ENCODE results near the gene EPHB3.
"Not testable (repeated sequence)": the region's sequence is repeated elsewhere in the genome, so short reads cannot be mapped to it uniquely, and the experiment has no call there.

The EPHB3 gene

DNA sequence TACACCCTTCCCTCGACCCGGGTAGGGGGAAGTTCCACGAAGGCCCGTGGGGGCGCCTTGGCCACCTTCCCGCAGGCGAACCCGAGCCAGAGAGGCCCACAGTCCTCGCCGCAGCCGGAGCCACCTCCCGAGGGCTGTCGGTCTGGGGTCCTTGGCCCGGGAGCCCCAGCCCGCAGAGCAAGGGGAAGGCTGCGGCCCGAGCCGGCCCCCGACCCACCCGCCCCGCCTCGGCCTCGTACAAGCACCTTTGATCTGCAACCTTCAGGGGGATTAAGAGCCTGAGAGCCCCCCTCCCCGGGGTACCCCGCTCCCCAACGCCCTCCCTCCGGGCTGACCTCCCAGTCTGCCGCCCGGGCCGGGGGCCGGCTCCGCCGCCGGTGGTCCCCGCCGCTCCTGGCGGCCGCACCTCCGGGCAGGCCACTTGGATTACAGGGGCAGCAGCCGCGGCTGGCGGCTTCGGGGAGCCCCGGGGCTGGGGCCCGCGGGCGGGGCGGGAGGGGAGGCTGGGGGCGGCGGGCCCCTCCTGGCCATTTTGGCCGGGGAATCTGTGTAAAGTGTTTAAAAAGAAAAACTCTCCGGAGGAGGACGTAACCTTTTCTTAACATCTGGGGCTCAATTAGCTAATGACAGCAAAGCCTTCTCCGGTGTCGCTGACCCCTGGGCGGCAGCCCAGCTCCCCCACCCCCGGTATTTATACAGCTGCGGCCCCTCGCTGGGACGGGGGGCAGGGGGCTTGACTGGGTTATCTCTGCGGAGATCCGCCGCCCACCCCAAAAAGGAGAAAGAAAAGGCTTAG lies 40.2 kb downstream of the EPHB3 start:
- DNase-seq, result no peak

DNA sequence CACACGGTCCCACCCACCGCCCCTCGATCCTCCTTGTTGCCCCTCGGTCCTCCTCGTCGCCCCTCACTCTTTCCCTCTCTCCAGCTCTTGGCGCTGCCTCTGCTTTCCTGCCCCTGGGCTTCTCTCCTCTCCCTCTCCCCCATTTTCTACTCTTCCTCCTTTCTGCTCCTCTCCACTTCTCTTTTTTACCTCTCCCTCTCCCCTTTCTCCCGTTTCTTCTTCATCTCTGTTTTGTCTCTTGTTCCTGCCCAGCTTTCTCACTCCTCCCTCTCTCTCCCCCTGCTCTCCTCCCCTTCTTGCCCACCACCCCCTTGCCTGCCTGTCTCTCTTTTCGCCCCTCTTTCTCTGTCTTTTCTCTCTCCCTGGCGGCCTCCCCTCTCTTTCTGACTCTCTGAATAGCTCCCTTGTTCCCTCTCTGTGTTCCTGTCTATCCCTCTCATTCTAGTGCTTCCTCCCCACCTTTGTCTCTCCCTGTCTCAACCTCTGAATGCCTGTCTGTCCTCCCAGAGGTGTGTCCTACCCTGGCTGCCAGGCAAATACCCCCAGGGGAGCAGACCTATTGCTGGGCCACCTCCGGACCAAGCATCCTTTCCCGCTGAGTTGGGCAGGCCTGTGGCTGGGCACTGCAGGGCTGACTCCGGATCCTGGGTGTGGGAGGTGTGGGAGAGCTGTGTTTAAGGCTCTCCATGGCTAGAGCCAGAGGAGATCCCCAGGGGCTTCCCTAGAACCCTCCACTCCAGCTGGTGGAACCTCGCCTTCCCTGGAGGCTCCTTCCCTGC lies 41.0 kb downstream of the EPHB3 start:
- no peak for DNase-seq

DNA sequence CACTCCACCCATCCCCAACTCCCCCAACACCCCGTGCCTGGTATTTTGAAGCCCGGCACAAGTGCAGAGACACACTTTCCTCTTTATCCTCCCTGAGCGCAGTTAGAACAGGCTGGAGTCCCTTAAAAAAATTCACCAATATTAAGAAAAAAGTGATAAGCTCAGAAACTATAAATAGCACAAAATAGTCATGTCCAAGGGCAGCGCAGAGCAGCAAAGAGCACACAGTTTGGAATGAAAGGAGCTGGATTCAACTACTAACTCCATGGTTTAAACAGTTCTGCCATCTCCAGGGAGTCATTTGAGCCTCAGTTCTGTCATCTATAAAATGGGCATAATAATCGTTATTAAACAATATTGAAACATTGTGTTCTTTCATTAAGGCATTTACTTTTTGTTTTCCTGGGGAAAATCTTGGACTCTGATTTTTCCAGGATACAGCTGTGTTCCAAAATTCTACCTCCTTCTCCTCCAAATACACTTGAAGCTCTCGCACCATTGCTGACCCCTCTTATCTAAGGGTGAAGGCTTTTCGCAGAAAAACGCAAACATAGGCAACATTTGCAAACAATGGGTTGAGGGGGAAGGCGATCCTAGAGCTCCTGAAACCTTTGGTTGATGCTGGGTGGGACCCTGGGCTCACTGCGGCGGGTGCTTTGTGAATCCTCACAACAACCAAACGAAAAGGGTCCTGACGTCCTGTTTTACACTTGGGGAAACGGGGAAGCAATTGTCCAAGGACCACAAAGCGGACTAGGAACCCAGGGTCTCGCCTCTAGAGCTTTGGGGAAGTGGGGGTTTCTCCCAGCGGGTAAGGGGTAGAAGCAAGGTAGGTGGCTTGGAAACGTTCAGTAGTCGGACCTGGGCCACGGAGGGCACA lies 41.8 kb downstream of the EPHB3 start:
- no peak for DNase-seq

DNA sequence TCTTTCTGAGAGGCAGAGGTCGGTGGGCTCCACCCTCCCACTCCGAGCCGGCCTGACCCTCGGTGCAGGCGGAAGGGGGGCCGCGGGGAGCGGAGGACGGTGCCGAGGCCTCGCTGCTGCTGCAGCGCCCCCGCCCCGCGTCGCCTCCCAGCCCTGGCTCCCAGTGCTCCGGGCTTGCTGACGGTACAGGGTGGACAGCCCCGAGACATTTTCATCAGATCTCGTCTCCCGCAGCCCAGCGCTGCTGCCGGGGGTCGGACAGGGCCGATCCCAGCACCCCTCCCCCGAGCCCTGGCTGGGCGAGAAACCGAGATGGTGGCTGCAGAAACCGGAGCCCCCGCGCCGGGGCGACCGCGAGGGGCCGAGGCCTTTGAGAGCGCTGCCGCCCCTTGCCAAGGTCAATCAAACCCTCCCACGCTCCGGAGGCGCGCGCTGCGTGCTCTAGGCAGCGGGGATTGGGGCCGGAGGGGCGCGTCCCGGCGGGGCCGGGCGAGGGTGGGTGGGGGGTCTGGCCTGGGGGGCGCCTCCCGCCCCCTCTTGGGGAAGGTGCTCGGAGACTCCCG lies 42.5 kb downstream of the EPHB3 start:
- DNase-seq, result no peak

DNA sequence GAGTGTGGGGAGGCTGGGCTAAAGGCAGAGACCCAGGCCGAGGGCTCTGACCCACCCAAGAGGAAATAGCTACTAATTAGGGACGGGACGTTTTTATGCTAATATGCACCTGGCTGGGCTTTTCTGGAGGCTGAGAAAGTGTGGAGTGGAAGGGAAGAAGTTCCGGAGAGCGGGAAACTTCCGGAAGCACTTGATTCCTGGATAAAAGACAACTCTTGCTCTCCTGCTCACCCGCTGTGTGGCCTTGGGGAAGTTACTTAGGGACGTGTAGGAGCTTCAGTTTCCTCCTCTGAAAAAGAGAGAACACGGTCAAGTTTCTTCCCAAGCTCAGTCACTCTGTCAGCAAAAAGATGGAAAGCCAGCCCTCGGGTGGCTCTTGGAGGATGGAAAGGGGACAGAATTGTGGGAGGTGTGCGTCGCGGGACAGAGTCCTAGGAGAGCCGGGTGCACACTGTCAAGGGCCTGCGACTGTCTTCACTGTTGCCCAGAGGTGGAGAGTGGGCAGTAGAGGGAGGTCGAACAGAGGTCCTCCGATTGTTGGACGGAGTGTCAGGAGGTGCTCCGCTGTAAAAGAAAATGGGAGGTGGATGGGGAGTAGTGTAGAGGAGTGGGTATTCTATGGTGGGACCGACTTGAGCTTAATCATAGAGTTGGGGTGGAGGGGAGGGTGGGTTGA lies 43.2 kb downstream of the EPHB3 start:
- no peak for DNase-seq

DNA sequence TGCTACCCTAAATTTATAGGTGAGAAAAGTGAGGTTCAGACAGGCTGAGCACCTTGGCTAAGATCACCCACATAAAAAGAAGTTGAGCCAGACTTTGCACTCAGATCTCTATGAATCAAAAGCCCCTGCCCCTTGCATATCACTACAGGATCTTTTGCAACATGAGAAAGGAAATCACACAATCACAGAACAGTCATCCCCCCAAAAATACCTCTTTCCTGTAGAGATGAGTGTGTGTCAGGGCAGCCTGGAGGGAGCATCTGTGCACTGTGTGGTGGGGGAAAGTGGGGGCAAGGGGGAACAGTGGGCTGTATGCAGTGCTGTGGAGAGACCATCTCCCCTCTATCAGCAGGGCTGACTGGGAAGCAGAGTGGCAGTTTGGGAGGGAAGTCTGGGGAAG lies 46.6 kb downstream of the EPHB3 start:
- DNase-seq, result no peak

DNA sequence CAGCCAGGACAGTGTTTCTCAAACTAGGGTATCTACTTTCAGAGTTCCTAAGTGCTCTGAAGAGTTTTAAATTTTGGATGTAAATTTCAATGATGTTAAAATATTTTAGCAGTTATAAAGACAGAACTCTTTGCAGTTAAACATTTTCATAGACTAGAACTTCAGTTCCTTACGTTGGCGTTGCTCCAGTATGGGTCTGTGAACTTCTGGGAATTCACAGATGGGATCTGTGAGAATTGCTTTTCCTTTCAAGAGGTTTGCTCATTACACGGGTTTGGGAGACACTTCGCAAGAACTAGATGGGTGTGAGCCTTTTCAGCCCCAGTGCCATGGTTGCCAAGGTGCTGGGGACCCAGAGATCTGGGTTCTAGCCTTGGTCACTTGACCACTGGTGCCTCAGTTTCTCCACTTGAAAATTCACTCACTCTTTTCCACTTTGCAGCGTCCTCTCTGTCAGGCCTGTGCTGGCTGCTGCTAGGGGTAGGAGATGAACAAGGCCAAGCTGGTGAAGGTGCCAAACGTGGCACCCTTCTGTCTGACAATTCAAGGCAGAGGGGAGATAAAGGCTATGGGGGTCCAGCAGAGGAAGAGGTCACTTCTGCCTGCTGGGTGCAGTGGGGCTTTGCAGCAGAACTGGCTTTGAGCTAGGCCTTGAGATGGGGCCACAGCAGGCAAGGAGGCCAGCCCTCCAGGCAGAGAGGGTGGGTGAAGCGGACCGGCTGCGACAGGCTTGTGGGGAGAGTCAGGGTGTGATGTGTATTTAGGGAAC lies 48.1 kb downstream of the EPHB3 start:
- no peak for DNase-seq

DNA sequence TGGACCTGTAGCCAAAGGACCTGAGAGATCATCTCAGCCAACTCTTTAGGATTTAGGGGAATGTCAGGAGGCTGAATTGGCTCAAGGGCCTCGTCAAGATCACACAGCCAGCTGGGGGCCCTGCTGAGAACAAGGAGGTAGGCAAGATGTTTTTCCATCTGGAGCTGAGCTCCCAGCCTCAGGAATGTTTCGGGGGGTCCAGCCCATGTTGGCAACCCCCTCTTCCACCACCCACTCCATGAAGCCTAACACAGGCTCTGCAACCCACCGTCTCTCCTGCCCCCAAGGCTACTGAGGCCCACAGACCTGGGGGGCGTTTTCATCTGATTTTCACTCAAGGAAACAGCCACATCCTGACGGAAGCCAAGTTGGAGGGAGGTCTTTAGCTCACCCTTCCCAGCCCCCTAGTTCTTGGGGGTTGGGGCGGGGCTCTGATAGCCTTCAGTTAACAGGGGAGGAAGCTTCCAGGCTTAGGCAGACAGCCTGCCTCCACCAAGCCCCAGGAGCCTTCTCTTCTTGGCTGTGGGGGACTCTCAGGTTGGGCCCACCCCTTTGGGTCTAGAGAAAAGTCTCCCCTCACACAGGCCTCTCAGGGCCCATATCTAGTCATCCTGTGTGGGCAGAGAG lies 48.8 kb downstream of the EPHB3 start:
- DNase-seq, result no peak

DNA sequence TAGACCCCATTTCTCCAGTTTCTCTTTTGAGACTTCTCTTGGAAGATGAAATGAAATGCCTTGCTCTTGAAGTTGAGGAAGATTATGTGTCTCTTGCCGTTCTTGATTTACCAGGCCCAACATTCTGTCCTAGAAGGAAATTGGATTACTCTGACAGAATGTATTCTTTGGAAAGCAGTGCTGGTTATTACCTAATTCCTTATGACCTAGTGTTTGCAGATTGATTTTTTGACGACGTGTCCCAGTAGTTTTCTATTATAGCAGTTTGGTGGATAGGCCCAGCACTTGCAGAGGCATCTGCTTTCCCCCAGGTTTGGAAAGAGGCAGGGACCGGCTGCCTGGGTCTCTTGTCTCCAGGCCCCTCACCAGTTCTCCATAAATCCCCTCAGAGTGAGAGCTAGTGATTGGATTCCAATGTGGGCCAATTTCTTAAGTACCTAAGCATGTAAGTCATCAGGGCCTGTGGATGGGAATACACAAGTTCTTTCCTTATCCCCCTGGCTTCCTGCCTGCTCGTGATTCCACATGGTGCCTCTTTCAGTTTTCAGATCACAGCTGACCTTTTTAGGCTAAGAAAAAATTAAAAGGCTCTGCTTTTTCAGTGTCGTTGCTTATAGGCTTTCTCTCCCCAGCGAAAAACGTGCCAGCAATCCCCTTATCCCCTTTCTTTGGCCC lies 50.2 kb downstream of the EPHB3 start:
- no peak for DNase-seq

DNA sequence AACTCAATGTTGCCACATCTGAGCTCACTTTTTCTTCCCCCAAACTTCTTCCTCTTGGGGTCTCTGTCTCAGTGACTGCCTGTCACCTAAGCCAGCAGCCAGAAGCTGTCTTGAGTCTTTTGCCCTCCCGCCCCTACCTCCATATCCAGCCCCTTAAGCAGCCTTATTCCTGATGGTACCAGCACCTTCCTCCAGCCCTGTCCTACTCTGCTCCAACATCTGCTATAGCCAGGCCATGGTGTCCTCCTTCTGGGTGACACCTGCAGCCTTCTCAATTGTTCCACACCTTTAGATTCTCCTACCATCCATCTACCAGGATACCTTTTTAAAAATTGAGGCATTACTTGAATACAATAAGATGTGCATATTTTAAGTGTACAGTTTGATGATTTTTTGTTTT lies 53.8 kb downstream of the EPHB3 start:
- DNase-seq, result no peak

DNA sequence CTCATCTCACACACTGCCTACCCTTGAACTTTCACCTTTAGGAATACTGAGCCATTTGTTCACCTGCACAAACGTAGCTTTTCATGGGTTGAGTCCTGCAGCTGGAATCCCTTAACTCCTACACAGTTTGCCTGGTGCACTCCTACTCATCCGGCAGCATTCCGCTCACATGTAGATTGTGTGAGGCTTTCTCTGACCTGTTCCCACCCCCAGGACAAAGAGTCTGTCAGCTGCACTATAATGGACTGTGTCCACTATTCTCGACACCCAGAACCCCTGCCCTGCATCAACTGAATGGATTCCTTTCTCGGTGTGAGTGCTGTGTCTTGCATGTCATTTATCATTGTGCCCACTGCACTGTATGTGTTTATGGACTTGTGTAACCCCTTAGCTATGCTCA lies 54.9 kb downstream of the EPHB3 start:
- no peak for DNase-seq

DNA sequence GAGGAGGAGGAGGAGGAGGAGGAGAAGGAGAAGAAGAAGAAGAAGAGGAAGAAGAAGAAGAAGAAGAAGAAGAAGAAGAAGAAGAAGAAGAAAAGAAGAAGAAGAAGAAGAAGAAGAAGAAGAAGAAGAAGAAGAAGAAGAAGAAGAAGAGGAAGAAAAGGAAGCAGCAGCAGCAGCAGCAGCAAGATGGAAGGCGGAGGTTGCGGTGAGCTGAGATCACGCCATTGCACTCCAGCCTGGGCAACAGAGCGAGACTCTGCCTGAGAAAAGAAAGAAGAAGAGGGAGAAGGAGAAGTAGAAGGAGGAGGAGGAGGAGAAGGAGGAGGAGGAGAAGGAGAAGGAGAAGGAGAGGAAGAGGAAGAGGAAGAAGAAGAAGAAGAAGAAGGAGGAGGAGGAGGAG lies 55.7 kb downstream of the EPHB3 start:
- not testable (repeated sequence) for DNase-seq

DNA sequence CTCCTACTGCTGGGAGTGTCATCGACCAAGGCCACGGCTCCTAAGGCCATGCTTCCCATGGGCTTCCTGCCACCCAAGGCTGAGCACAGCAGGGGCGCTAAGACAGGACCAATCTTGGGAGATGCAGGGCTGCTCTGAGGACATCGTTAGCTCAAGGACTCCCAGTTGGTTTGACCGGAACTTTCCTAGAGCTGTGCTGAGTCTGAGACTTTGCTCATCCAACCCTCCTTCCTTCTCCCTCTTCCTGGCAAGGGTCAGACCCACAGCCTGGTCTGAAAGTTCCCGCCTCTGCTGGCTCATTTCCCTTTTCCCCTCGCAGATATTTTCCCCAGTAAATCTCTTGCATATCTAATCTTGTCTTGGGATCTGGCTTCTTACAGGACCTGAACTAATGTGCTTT lies 57.2 kb downstream of the EPHB3 start:
- no peak for DNase-seq

DNA sequence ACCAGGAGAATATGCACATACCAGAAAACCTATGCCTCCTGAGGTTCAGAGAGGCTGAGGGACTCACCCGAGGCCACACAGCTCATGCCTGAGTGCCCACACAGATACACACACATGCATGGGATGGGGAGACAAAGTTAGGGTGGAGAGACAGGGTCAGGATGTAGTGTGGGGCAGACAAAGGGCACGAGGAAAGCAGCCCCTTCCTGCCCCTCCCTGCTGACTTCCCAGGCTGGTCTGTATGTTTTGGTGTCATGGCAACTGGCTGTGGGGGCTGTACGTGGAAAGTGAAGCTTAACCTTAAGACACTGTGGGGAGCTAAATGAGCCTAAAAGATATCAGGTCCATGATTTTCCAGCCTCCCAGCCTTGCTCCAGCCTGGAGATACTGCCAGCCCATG lies 57.8 kb downstream of the EPHB3 start:
- DNase-seq, result no peak

DNA sequence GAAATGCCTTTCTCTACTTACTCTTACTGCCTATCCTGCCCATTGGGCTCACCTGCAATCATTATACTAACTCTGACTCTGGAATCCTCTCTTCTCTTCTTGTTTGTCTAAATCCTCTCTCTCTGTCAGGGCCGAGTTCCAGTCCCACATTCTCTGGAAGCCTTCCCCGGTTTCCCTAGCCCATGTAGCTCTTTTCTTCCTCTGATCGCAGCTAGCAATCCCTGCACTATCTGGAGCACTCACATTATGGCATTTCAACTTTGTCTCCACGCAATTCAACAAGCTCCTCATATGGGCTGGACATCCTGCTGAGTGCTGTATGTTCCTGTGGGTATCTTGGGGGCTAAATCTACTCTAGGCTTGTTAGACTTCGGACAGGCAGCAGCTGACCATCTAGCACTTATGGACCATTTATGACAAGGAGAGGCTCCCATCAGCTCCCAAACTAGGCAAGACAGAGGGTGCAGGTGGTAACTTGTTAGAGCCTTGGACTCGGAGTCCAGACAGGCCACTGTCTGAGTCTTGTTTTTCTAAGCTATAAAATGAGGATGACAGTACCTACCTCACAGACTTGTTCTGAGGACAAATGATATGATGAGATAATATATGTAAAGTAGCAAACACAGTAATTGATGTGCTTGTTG lies 58.3 kb downstream of the EPHB3 start:
- no peak for DNase-seq

DNA sequence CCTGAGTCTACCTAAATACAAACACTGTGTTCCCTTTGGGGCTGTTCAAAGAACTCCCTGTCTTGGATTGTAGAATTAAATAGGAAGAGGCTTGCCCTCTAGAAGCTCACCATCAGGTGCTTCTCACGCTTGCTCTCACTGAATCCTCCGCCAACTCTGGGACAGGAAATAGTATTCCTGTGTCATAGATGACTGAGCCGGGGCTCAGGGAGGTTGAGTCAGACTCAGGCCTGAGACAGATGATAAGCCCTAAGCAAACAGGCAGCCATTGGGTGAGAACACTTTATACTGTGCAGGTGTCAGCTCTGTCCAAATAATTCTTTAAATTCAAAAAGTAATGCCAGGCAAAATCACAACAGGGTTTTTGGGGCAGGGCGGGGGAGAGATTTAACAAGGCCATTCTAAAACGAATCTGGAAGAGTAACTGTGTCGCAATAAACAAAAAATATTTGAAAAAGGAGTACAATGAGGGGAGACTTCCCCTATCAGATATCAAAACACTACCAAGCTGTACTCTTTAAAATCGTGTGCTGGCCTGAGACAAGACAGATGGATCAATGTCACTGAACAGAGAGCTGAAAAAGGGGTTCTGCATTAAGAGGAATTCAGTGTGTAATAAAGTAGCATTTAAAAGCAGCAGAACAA lies 59.0 kb downstream of the EPHB3 start:
- no peak for DNase-seq

DNA sequence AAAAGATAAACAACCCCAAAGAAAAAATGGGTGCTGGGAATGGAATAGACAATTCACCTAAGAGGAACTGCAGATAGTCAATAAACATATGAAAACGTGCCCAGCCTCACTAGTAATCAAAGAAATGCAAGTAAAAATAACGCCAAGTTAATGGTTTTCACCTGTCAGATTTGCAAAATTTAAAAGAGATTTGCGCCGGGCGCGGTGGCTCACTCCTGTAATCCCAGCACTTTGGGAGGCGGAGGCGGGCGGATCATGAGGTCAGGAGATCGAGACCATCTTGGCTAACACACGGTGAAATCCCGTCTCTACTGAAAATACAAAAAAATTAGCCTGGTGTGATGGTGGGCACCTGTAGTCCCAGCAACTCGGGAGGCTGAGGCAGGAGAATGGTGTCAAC lies 60.6 kb downstream of the EPHB3 start:
- not testable (repeated sequence) for DNase-seq

DNA sequence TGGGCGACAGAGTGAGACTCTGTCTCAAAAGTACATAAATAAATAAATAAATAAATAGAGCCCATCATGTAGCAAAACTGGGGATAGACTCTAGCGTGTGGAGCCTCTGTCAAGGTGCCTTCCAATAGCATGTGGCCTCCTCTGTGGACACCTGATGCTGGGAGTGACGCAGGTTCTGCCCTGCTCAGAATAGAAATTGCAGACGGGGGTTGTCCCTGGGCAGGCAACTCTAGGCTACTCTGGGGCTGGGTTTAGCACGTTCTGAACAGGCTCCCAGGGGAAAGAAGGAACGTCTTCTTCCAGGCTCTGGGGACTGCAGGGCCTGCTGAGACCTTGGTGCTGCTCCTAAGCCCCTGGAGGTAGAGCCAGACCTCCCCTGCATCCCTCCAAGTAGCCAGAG lies 65.3 kb downstream of the EPHB3 start:
- no peak for DNase-seq

DNA sequence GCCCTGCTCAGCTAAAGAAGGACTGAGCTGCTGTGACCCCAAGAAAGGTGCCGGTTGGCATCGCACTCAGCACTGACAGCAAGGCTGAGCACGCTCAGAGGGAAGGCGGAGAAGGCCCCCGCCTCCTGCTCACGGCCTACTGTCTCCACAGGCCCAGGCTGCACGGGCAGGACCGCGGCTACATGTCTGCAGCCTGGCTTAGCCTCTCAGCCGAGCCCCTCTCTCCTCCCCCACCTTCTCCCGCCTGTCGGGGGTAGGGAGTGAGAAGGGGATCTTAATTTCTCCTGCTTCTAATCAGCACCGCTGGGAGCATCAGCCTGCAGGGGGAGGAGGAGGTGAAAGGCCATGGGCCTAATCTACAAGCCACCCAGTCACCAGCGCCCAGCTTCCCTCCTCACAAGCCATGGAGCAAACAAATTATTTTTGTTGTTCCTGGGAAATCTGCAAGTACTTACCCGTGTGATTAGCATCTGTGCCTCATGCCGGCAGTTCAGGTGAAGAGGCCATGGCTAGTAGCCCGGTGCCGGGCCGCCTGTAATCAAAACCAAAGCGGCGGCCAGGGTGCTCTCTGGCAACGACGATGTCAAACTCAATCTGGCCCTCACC lies 68.1 kb downstream of the EPHB3 start:
- no peak for DNase-seq
